ENCODE measurements around the gene ATRX. TPM values are rescaled to one million over a fixed set of nuclear protein-coding genes. Genes with fewer than 3 reads are reported as not detected.

ATRX gene
- total RNA-seq (2022; extraction: Qiagen RNA extraction; ENCODE audit: low read depth) = 15.1 to 23.0 TPM (median 19.5 TPM) in 5 replicates

GRCh38 chrX:77785486-77786364 is at the start of gene ATRX:
Gene ATRX, minus strand, starts transcription at chrX:77786216. Its CDS starts 215 bp downstream, at chrX:77786001.

Other genes starting within 250 kb of the ATRX start
- gene MAGT1, start 109.2 kb upstream of the ATRX start, total RNA-seq (2022; extraction: Qiagen RNA extraction; ENCODE audit: low read depth) = 30.4 to 42.0 TPM (median 39.3 TPM) in 5 replicates
- 546 to 805 TPM (median 588 TPM) in 5 replicates for gene COX7B, start 113.3 kb upstream of the ATRX start, total RNA-seq (2022; extraction: Qiagen RNA extraction; ENCODE audit: low read depth)
- gene ATP7A, start 124.5 kb upstream of the ATRX start, total RNA-seq (2022; extraction: Qiagen RNA extraction; ENCODE audit: low read depth) = 2.0 to 4.4 TPM (median 3.2 TPM) in 5 replicates
- gene PGAM4, start 183.4 kb upstream of the ATRX start, total RNA-seq (2022; extraction: Qiagen RNA extraction; ENCODE audit: low read depth) = 0.33 to 0.54 TPM (median 0.49 TPM) in 4 of 5 replicates, not detected in the other